Astrocyte (in vitro differentiated cells and primary cell): ENCODE data around the gene ATP2B3.
"Not testable (repeated sequence)": the region's sequence is repeated elsewhere in the genome, so short reads cannot be mapped to it uniquely, and the experiment has no call there.

Source experiments
- CTCF ChIP-seq: IDR thresholded peaks from 2 replicates; pipeline ENCODE4 v1.5.1; 2011; ENCODE audit warnings: low read depth, mild to moderate bottlenecking, inconsistent platforms, low read length, moderate library complexity; ENCODE audit not compliant: insufficient read depth
- EZH2 ChIP-seq: IDR thresholded peaks from 2 replicates; pipeline ENCODE4 v1.6.1; 2012; ENCODE audit warnings: mild to moderate bottlenecking, low read length, inconsistent platforms; ENCODE audit not compliant: insufficient read depth

GRCh38 chrX:153604666-153605380 lies 87.4 kb downstream of the ATP2B3 start:
- TF ChIP-seq CTCF, EZH2: not testable (repeated sequence)
